ENCODE measurements around the gene CHCHD3.

Gene CHCHD3

GRCh38 chr7:133040178-133040577 lies 41.7 kb downstream of the CHCHD3 start (continued):
- TF ChIP-seq ZSCAN18 (tag by site-specific recombination; IDR thresholded peaks at IDR 0.05) = no peak
- TF ChIP-seq CTCF (tag by site-specific recombination; IDR thresholded peaks at IDR 0.05) = no peak
- TF ChIP-seq PRDM2 (tag by site-specific recombination; IDR thresholded peaks at IDR 0.05; ENCODE audit: borderline replicate concordance) = no peak
- TF ChIP-seq BCL6B (tag by site-specific recombination; IDR thresholded peaks at IDR 0.05) = no peak
- no peak for TF ChIP-seq ZNF843 (tag by site-specific recombination; IDR thresholded peaks at IDR 0.05)
- TF ChIP-seq PBX3 (CRISPR knock-in tag; IDR thresholded peaks at IDR 0.05) = no peak
- no peak for TF ChIP-seq ZNF132 (tag by site-specific recombination; IDR thresholded peaks at IDR 0.05; ENCODE audit: borderline replicate concordance)
- no peak for TF ChIP-seq ZNF138 (tag by site-specific recombination; IDR thresholded peaks at IDR 0.05; ENCODE audit: borderline replicate concordance)

- H3K4me3 ChIP-seq (ENCODE audit: low read depth, low read length) = no peak overlapping the region
- no peaks in the 10 kb centered on the region for H3K9me3 ChIP-seq (ENCODE audit: control insufficient read depth, insufficient read depth, low read depth, low read length)
- H3K27ac ChIP-seq (ENCODE audit: extremely low read depth, low read depth, low read length) = no peak overlapping the region
- H3K4me1 ChIP-seq (ENCODE audit: control insufficient read depth, insufficient read depth, low read length) = 0 out of 2 replicates have a peak, but pooled peaks cover 4% of the 10 kb centered on the region
- CTCF ChIA-PET = interaction anchor here (1.1 kb wide), 1 partner anchor 11 kb away, joined by 6 read pairs; no protein-coding TSS in a partner anchor
- H3K36me3 ChIP-seq (ENCODE audit: control insufficient read depth in 2 of 2, insufficient read depth in 1 of 2, low read length in 2 of 2) = no peaks in the 10 kb centered on the region
- POLR2A ChIA-PET = no interaction called here
- TF ChIP-seq ZBTB26 (tag by site-specific recombination; optimal IDR thresholded peaks at IDR 0.05) (no peak), KLF10 (tag by site-specific recombination; IDR thresholded peaks at IDR 0.05) (no peak), ZNF639 (tag by site-specific recombination; IDR thresholded peaks at IDR 0.05) (no peak), TCF7L2 (IDR thresholded peaks at IDR 0.05; ENCODE audit: borderline replicate concordance, low read depth, low read length) (no peak), ZBTB6 (tag by site-specific recombination; IDR thresholded peaks at IDR 0.05) (no peak), ZNF76 (tag by site-specific recombination; IDR thresholded peaks at IDR 0.05; ENCODE audit: borderline replicate concordance, low read depth) (no peak), ZNF555 (tag by site-specific recombination; conservative IDR thresholded peaks at IDR 0.05) (no peak), KLF7 (tag by site-specific recombination; IDR thresholded peaks at IDR 0.05; ENCODE audit: borderline replicate concordance) (no peak), ZNF701 (tag by site-specific recombination; IDR thresholded peaks at IDR 0.05) (no peak), ZNF549 (tag by site-specific recombination; IDR thresholded peaks at IDR 0.05) (no peak), PBX3 (CRISPR knock-in tag; IDR thresholded peaks at IDR 0.05) (no peak)
Observed at GRCh38 chr7:133039614-133040013, 42.3 kb downstream of the CHCHD3 start.
